ENCODE measurements around the gene POFUT2. TPM values are rescaled to one million over a fixed set of nuclear protein-coding genes. Genes with fewer than 3 reads are reported as not detected.

POFUT2 gene
- total RNA-seq, 1 experiment from 2014 or later: 25.1 TPM

DNA sequence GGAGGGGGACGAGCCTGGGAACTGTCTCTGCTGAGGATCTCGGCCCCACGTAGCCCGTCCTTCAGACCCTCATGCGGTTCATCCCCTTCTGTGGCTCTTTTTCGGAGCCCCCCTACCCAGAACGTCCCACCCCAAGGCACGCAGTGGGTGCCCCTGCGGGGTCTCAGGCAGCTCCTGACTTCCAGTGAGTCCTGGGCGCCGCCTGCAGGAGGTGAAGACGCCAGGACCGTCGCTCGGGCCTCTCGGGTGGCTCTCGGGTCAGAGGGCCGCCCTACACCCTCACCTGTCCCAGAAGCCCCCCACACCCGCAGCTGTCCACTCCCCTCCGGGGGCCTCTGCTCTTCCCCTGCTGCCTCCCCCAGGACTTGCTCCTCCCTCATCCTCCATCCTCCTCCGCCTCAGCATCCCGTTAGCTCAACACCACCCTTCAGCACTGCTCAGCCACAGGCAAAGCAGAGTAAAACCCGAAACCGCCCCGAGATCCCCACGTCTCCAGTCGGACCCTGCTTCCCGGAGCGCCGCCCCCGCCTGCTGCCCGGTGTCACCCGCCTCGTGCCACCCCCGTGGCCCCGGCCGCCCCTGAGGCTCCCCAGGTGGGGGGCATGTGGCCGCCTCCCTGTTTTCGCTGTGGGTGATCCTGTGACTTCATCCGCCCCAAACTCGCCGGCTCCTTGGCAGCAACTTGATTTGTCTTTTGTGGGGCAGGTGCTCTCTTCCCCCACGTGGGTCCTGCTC, 13.3 kb upstream of the POFUT2 start:
- Histone ChIP-seq H3K36me3 (ENCODE audit: insufficient read depth, low read length, poor library complexity, severe bottlenecking) (no peaks in the 10 kb centered on the region), H3K27ac (ENCODE audit: low read depth, low read length, poor library complexity, severe bottlenecking) (no peak overlapping the region), H3K27me3 (replicated peaks; ENCODE audit: insufficient read depth, low read depth, low read length, poor library complexity) (no peaks in the 10 kb centered on the region), H3K4me1 (ENCODE audit: insufficient read depth, low read length, poor library complexity, severe bottlenecking) (no peaks in the 10 kb centered on the region), H3K4me3 (ENCODE audit: low read depth, low read length, poor library complexity, severe bottlenecking) (no peak overlapping the region), H3K9me3 (ENCODE audit: low read depth, low read length, poor library complexity, severe bottlenecking) (no peaks in the 10 kb centered on the region)
- TF ChIP-seq EZH2 (IDR thresholded peaks at IDR 0.05; ENCODE audit: borderline replicate concordance, low read depth, low read length, poor library complexity, severe bottlenecking) (no peak), CTCF (conservative IDR thresholded peaks at IDR 0.05; ENCODE audit: low read depth, low read length) (no peak)
- POLR2A ChIA-PET (ENCODE audit: low non-redundant PET): interaction anchor here (0.6 kb wide), 1 partner anchor 9 kb away, joined by 3 read pairs; no protein-coding TSS in a partner anchor
- CTCF ChIA-PET: no interaction called here
- intact Hi-C loops (cut with micrococcal nuclease; ENCODE audit: unreplicated experiment): no loop called here
- no TSS peak for BruUV-seq (replicated peaks)
- no peak for DNase-seq (ENCODE audit: low spot score)

DNA sequence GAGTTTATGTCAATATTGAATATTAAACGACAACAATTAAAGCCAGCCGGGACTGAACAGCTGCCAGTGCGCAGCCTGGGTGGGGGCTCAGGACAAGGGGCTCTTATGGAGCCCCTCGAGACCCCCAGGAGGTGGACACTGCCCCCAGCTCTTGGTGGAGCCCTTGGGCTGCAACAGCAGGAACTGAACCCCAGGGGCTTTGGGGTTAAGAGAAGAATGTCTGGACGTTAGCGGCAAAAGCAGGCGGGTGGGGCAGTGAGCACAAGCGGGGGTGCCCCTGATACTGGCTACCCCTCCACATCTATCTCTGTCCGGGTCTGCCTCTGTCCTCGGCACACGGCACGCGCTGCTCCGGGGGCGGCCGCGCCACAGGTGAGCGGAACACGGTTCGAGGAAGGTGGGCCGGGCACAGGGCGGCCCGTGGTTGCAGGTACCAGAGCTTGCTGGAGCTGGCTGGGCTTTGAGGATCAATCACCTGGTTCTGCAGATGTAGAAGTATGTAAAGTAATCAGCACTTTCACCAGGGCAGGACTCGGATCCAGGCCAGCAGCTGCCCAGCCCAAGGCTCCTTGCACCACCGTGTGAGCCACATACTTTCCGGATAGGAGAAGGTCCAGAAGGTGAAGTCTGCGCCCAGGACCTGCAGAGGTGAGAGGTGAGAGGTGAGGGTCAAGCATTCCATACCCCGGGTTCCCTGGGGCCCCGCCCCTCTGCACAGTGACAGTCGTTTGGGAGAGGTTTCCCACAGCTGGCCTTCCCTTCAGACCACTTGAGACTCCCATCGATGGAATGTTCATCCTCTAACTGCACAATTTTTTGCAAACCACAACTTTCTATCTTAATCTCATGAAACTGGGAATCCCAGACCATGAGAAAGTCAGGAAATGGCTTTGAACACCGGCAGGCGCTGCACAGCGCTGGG, 12.4 kb upstream of the POFUT2 start:
- BruUV-seq (replicated peaks): no TSS peak
- ChIA-PET POLR2A (ENCODE audit: low non-redundant PET) (no interaction called here), CTCF (no interaction called here)
- Histone ChIP-seq H3K9me3 (ENCODE audit: low read depth, low read length, poor library complexity, severe bottlenecking) (no peaks in the 10 kb centered on the region), H3K27me3 (replicated peaks; ENCODE audit: insufficient read depth, low read depth, low read length, poor library complexity) (no peaks in the 10 kb centered on the region), H3K4me1 (ENCODE audit: insufficient read depth, low read length, poor library complexity, severe bottlenecking) (no peaks in the 10 kb centered on the region), H3K27ac (ENCODE audit: low read depth, low read length, poor library complexity, severe bottlenecking) (no peak overlapping the region), H3K36me3 (ENCODE audit: insufficient read depth, low read length, poor library complexity, severe bottlenecking) (no peaks in the 10 kb centered on the region), H3K4me3 (ENCODE audit: low read depth, low read length, poor library complexity, severe bottlenecking) (no peak overlapping the region)
- intact Hi-C loops (cut with micrococcal nuclease; ENCODE audit: unreplicated experiment): no loop called here
- DNase-seq (ENCODE audit: low spot score): no peak
- TF ChIP-seq EZH2 (IDR thresholded peaks at IDR 0.05; ENCODE audit: borderline replicate concordance, low read depth, low read length, poor library complexity, severe bottlenecking) (no peak), CTCF (conservative IDR thresholded peaks at IDR 0.05; ENCODE audit: low read depth, low read length) (no peak)

- intact Hi-C loops (cut with micrococcal nuclease; ENCODE audit: unreplicated experiment): no loop called here
- no peaks in the 10 kb centered on the region for H3K9me3 ChIP-seq (ENCODE audit: low read depth, low read length, poor library complexity, severe bottlenecking)
- ChIA-PET POLR2A (ENCODE audit: low non-redundant PET) (no interaction called here), CTCF (no interaction called here)
- no peaks in the 10 kb centered on the region for H3K4me1 ChIP-seq (ENCODE audit: insufficient read depth, low read length, poor library complexity, severe bottlenecking)
- no peaks in the 10 kb centered on the region for H3K27me3 ChIP-seq (replicated peaks; ENCODE audit: insufficient read depth, low read depth, low read length, poor library complexity)
- no peaks in the 10 kb centered on the region for H3K36me3 ChIP-seq (ENCODE audit: insufficient read depth, low read length, poor library complexity, severe bottlenecking)
- no peak overlapping the region for H3K27ac ChIP-seq (ENCODE audit: low read depth, low read length, poor library complexity, severe bottlenecking)
- no peak for DNase-seq (ENCODE audit: low spot score)
- no TSS peak for BruUV-seq (replicated peaks)
- TF ChIP-seq CTCF (conservative IDR thresholded peaks at IDR 0.05; ENCODE audit: low read depth, low read length): no peak
- TF ChIP-seq EZH2 (IDR thresholded peaks at IDR 0.05; ENCODE audit: borderline replicate concordance, low read depth, low read length, poor library complexity, severe bottlenecking): no peak
- no peak overlapping the region for H3K4me3 ChIP-seq (ENCODE audit: low read depth, low read length, poor library complexity, severe bottlenecking)
These were observed 11.6 kb upstream of the POFUT2 start for GRCh38 chr21:45299026-45299863.
